Left lung (tissue), 10 donors: ENCODE results near the gene DPM2. TPM values are rescaled to one million over a fixed set of nuclear protein-coding genes. Genes with fewer than 3 reads are reported as not detected.

Experiments
- ATAC-seq: fragments of 200-7000 bp; cut with Tn5 transposase; one replicate; pipeline ENCODE4 v1.9.1; 2020; ENCODE audit warnings: moderate library complexity
- DNase-seq, 4 donors: peaks; one replicate each; pipeline ENCODE4 v3.0.0-alpha.2; 2013 to 2020
- H3K27ac ChIP-seq, 2 donors: fragments of 200-600 bp; sonication (generic) in 1 of 2; one replicate each; pipeline versions ENCODE4 v1.5.0 to v1.8.0; 2020 to 2021
- H3K27me3 ChIP-seq, 2 donors: fragments of 200-600 bp; sonication (generic) in 1 of 2; one replicate each; pipeline versions ENCODE4 v1.5.0 to v1.8.0; 2020 to 2021
- H3K36me3 ChIP-seq, 2 donors: fragments of 200-600 bp; sonication (generic) in 1 of 2; one replicate each; pipeline versions ENCODE4 v1.5.0 to v1.8.0; 2020 to 2021
- H3K4me1 ChIP-seq, 2 donors: fragments of 200-600 bp; one replicate each; pipeline ENCODE4 v1.8.0; 2021
- H3K4me3 ChIP-seq, 2 donors: fragments of 200-600 bp; sonication (generic) in 1 of 2; one replicate each; pipeline versions ENCODE4 v1.5.0 to v1.8.0; 2020 to 2021; ENCODE audit warnings: mild to moderate bottlenecking in 1 of 2
- H3K9me3 ChIP-seq, 2 donors: fragments of 200-600 bp; sonication (generic) in 1 of 2; one replicate each; pipeline versions ENCODE4 v1.5.0 to v1.8.0; 2020 to 2021
- CTCF ChIP-seq, 2 donors: fragments of 200-600 bp; sonication (generic) in 1 of 2; IDR thresholded peaks; one replicate each; pipeline versions ENCODE4 v1.5.0 to v1.8.0; 2021; ENCODE audit warnings: antibody characterized with exemption in 2 of 2
- intact Hi-C, 2 donors: fragments of 100-400 bp; cut with DNase I; formaldehyde crosslinking; loops; one replicate each; pipeline versions ENCODE4 v1.11.2 to v1.14.2; 2022
- polyA plus RNA-seq, 6 donors: library from polyadenylated mRNA; unstranded; fragments of 120-200 nt; gene quantifications; one replicate each; pipeline ENCODE4 v1.2.1, GENCODE V29; 2013; ENCODE audit not compliant: insufficient read length in 6 of 6
- total RNA-seq, 2 donors: library from RNA; stranded (reverse); fragmentation: NEBNext Ultra II Directional; extraction: Animal tissue kit (Norgen Biotek cat#: 25700); gene quantifications; one replicate each; pipeline ENCODE4 v1.2.1, GENCODE V29; 2021
- donor health status: DM: no; HTN: yes; CAD: no.
- donor health status: DM: no; HTN: no; CAD: no.

Gene DPM2
- total and polyA plus RNA-seq, 8 donors = 32.1 to 47.6 (median 36.3) TPM

- peak overlapping the region; percentile 18 to 73 for H3K27ac ChIP-seq
Measured at GRCh38 chr9:127970401-127971313, 33.0 kb upstream of the DPM2 start.

GRCh38 chr9:127968700-127969383 is 31.2 kb upstream of the DPM2 start:
- Histone ChIP-seq H3K27ac (peak overlapping the region; percentile 25 to 73), H3K27me3 (no peaks in the 10 kb centered on the region), H3K9me3 (no peaks in the 10 kb centered on the region), H3K36me3 (no peaks in the 10 kb centered on the region), H3K4me1 (peaks cover 54 to 95% of the 10 kb centered on the region in 2 donors), H3K4me3 (no peak overlapping the region)
- no peak for TF ChIP-seq CTCF (IDR thresholded peaks at IDR 0.05)
- DNase-seq = no peak
- intact Hi-C loops = no loop called here
- ATAC-seq = peak; percentile 11

More at GRCh38 chr9:127970401-127971313, 33.0 kb upstream of the DPM2 start:
- no peak for TF ChIP-seq CTCF (IDR thresholded peaks at IDR 0.05)
- DNase-seq (no peak), ATAC-seq (no peak)
- Histone ChIP-seq H3K36me3 (no peaks in the 10 kb centered on the region), H3K9me3 (no peaks in the 10 kb centered on the region), H3K4me3 (no peak overlapping the region), H3K4me1 (peaks cover 61 to 95% of the 10 kb centered on the region in 2 donors), H3K27me3 (no peaks in the 10 kb centered on the region)
- intact Hi-C loops = no loop called here

- peak in 1 of 4 donors; percentile 75 for DNase-seq
- Histone ChIP-seq H3K36me3 (no peaks in the 10 kb centered on the region), H3K4me3 (no peak overlapping the region), H3K27me3 (no peaks in the 10 kb centered on the region), H3K9me3 (no peaks in the 10 kb centered on the region), H3K27ac (peak overlapping the region; percentile 25 to 73), H3K4me1 (peaks cover 48 to 95% of the 10 kb centered on the region in 2 donors)
- peak; percentile 17 for ATAC-seq
- no peak for TF ChIP-seq CTCF (IDR thresholded peaks at IDR 0.05)
- intact Hi-C loops = no loop called here
Measured at GRCh38 chr9:127968042-127968441, 30.4 kb upstream of the DPM2 start.

GRCh38 chr9:127967151-127967809 is 29.6 kb upstream of the DPM2 start:
- intact Hi-C loops = no loop called here

More at GRCh38 chr9:127967151-127967809, 29.6 kb upstream of the DPM2 start:
- ATAC-seq (no peak), DNase-seq (no peak)
- Histone ChIP-seq H3K27me3 (no peaks in the 10 kb centered on the region), H3K27ac (peak overlapping the region in 1 of 2 donors; percentile 18), H3K4me3 (no peak overlapping the region), H3K36me3 (no peaks in the 10 kb centered on the region), H3K4me1 (peaks cover 41 to 92% of the 10 kb centered on the region in 2 donors), H3K9me3 (no peaks in the 10 kb centered on the region)
- no peak for TF ChIP-seq CTCF (IDR thresholded peaks at IDR 0.05)
